ENCODE measurements around the gene TMEM132D.

GRCh38 chr12:129467726-129468125 is 436.1 kb downstream of the TMEM132D start:
- TF ChIP-seq POLR2A (IDR thresholded peaks at IDR 0.05; ENCODE audit: low read depth, low read length) (no peak), CTCF (IDR thresholded peaks at IDR 0.05; ENCODE audit: extremely low read depth in 1 of 2, insufficient read depth in 1 of 2, low read depth in 1 of 2, low read length in 2 of 2) (no peak), EZH2 (IDR thresholded peaks at IDR 0.05; ENCODE audit: borderline replicate concordance, low read depth, low read length, severe bottlenecking) (no peak), MAX (IDR thresholded peaks at IDR 0.05; ENCODE audit: insufficient read depth, insufficient read length) (no peak), FOS (IDR thresholded peaks at IDR 0.05; ENCODE audit: borderline replicate concordance, insufficient read depth, low read length) (no peak), JUN (IDR thresholded peaks at IDR 0.05; ENCODE audit: borderline replicate concordance, insufficient read depth, insufficient read length, low read depth) (no peak), MYC (IDR thresholded peaks at IDR 0.05; ENCODE audit: low read depth, low read length) (no peak)
